Adrenal gland (tissue), 5 donors: ENCODE data around the gene CCDC9.

Source experiments
- POLR2A ChIP-seq, 2 donors: fragments of 450-650 bp; IDR thresholded peaks; one replicate each; pipeline ENCODE4 v1.6.1; 2017; ENCODE audit warnings: antibody characterized with exemption in 2 of 2, mild to moderate bottlenecking in 2 of 2, moderate library complexity in 1 of 2
- TF ChIP-seq, protein P1 (sequence below), 6 experiments: fragments of 450-650 bp in 4 of 6; fragments of 200-600 bp in 2 of 6; sonication (generic) in 1 of 6; IDR thresholded peaks; 1 replicate in 5 of 6; 2 replicates in 1 of 6; pipeline versions ENCODE4 v1.5.1 to v1.8.0; 2016 to 2021; ENCODE audit warnings: antibody characterized with exemption in 6 of 6, mild to moderate bottlenecking in 2 of 6, moderate library complexity in 1 of 6
- donor health status: DM: no; HTN: no; CAD: no.

- TF ChIP-seq, protein P1, sequence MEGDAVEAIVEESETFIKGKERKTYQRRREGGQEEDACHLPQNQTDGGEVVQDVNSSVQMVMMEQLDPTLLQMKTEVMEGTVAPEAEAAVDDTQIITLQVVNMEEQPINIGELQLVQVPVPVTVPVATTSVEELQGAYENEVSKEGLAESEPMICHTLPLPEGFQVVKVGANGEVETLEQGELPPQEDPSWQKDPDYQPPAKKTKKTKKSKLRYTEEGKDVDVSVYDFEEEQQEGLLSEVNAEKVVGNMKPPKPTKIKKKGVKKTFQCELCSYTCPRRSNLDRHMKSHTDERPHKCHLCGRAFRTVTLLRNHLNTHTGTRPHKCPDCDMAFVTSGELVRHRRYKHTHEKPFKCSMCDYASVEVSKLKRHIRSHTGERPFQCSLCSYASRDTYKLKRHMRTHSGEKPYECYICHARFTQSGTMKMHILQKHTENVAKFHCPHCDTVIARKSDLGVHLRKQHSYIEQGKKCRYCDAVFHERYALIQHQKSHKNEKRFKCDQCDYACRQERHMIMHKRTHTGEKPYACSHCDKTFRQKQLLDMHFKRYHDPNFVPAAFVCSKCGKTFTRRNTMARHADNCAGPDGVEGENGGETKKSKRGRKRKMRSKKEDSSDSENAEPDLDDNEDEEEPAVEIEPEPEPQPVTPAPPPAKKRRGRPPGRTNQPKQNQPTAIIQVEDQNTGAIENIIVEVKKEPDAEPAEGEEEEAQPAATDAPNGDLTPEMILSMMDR (IDR thresholded peaks at IDR 0.05) = no peak
- no peak for TF ChIP-seq POLR2A (IDR thresholded peaks at IDR 0.05)
Observed at GRCh38 chr19:47260476-47260875, 4.2 kb downstream of the CCDC9 start.
